ENCODE measurements around the gene CDHR1. TPM values are rescaled to one million over a fixed set of nuclear protein-coding genes. Genes with fewer than 3 reads are reported as not detected.
A peak's percentile ranks its signal among the peaks of the same experiment; 100 is the strongest.

The CDHR1 gene
- total and polyA plus RNA-seq, 7 donors = 0.03 to 0.37 TPM; not detected in 5

DNA sequence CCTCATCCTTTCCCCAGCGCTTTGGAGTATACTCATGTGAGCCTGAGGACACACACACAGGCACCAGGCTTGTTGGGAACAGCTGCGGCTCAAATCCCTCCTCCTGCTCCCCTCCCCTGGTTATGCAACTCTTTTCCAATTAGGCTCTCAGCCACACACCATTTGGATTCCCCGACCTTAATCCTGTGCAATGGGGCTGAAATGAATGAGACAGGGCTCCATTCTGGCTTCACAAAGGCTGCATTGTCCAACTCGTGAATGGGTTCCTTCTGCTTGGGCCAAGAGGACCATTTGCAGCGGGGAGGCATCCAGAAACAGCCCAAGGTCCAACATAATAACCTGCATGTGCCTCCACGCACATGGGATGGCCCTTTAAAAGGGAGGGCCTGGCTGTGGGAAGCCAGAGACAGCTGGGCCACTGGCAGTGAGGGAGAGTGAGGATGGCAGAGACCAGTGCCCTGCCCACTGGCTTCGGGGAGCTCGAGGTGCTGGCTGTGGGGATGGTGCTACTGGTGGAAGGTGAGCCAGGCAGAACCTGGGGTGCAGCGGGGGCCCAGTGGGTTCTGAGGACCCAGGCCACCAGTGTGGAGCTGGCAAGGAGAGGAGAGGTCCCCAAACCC is 50.4 kb downstream of the CDHR1 start, which contains the start of gene RGR:
Gene RGR, plus strand, starts transcription at position 403 of the 620 bp plus-strand sequence. Its CDS starts 38 bp downstream, at position 441.
- peak in 1 of 2 donors; percentile 68 for DNase-seq
- Histone ChIP-seq H3K4me1 (no peaks in the 10 kb centered on the region), H3K4me3 (no peak within 1 kb of the TSS), H3K27ac (no peak within 1 kb of the TSS), H3K36me3 (ENCODE audit: insufficient read depth in 1 of 2, low read depth in 1 of 2) (no peaks in the 10 kb centered on the region), H3K27me3 (ENCODE audit: insufficient read depth in 3 of 3, low read length in 2 of 3) (peaks cover 0 to 8% (median 1%) of the 10 kb centered on the region in 3 donors), H3K9me3 (no peaks in the 10 kb centered on the region)
- intact Hi-C loops (cut with DNase I) = no loop called here
- TF ChIP-seq, protein P1, sequence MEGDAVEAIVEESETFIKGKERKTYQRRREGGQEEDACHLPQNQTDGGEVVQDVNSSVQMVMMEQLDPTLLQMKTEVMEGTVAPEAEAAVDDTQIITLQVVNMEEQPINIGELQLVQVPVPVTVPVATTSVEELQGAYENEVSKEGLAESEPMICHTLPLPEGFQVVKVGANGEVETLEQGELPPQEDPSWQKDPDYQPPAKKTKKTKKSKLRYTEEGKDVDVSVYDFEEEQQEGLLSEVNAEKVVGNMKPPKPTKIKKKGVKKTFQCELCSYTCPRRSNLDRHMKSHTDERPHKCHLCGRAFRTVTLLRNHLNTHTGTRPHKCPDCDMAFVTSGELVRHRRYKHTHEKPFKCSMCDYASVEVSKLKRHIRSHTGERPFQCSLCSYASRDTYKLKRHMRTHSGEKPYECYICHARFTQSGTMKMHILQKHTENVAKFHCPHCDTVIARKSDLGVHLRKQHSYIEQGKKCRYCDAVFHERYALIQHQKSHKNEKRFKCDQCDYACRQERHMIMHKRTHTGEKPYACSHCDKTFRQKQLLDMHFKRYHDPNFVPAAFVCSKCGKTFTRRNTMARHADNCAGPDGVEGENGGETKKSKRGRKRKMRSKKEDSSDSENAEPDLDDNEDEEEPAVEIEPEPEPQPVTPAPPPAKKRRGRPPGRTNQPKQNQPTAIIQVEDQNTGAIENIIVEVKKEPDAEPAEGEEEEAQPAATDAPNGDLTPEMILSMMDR (IDR thresholded peaks at IDR 0.05) = no peak
- WGBS, 3 donors = 13 to 33% (median 19%) methylated on average over 8 to 9 of the region's 9 CpGs
- peak; percentile 58 to 74 (median 64) for ATAC-seq

DNA sequence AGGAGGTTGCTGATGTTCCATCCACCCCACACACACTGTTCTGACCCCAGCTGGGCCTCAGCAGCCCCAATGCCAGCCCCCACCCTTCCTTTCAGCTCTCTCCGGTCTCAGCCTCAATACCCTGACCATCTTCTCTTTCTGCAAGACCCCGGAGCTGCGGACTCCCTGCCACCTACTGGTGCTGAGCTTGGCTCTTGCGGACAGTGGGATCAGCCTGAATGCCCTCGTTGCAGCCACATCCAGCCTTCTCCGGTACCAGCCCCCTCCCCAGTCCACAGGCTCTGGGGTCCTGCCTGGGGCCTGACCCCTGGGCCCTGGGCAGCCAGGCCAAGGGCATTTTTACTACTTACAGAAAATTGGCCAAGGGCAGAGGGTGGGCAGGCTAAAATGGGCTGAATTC is 53.2 kb downstream of the CDHR1 start:
- H3K4me3 ChIP-seq = no peak overlapping the region
- ATAC-seq (no peak), DNase-seq (no peak)
- H3K27me3 ChIP-seq (ENCODE audit: insufficient read depth in 3 of 3, low read length in 2 of 3) = peaks cover 0 to 6% (median 1%) of the 10 kb centered on the region in 3 donors
- WGBS, 3 donors = 85 to 88% (median 87%) methylated on average over 6 of the region's 6 CpGs
- no peak overlapping the region for H3K27ac ChIP-seq
- H3K9me3 ChIP-seq = no peaks in the 10 kb centered on the region
- intact Hi-C loops (cut with DNase I) = no loop called here
- no peaks in the 10 kb centered on the region for H3K4me1 ChIP-seq
- no peaks in the 10 kb centered on the region for H3K36me3 ChIP-seq (ENCODE audit: insufficient read depth in 1 of 2, low read depth in 1 of 2)
- TF ChIP-seq, protein P1 (IDR thresholded peaks at IDR 0.05) = no peak

DNA sequence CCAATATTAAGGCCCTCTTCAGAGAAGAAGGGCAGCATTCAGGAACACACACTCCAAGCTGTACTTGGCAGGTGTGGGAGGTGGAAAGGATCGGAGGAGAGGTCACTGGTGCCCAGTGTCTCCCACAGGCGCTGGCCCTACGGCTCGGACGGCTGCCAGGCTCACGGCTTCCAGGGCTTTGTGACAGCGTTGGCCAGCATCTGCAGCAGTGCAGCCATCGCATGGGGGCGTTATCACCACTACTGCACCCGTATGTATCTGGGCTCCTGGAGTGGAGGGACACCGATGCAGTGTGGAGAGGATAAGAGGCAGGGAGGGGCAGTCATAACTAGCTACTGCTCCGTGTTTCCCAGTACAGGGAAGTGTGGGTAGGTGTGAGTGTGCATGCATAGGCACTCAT is 54.5 kb downstream of the CDHR1 start:
- peaks cover 0 to 6% (median 1%) of the 10 kb centered on the region in 3 donors for H3K27me3 ChIP-seq (ENCODE audit: insufficient read depth in 3 of 3, low read length in 2 of 3)
- intact Hi-C loops (cut with DNase I) = no loop called here
- H3K27ac ChIP-seq = no peak overlapping the region
- WGBS, 3 donors = 50 to 64% (median 55%) methylated on average over 12 of the region's 12 CpGs
- H3K36me3 ChIP-seq (ENCODE audit: insufficient read depth in 1 of 2, low read depth in 1 of 2) = no peaks in the 10 kb centered on the region
- ATAC-seq (no peak), DNase-seq (no peak)
- no peaks in the 10 kb centered on the region for H3K4me1 ChIP-seq
- no peaks in the 10 kb centered on the region for H3K9me3 ChIP-seq
- H3K4me3 ChIP-seq = no peak overlapping the region
- TF ChIP-seq, protein P1 (IDR thresholded peaks at IDR 0.05) = no peak

DNA sequence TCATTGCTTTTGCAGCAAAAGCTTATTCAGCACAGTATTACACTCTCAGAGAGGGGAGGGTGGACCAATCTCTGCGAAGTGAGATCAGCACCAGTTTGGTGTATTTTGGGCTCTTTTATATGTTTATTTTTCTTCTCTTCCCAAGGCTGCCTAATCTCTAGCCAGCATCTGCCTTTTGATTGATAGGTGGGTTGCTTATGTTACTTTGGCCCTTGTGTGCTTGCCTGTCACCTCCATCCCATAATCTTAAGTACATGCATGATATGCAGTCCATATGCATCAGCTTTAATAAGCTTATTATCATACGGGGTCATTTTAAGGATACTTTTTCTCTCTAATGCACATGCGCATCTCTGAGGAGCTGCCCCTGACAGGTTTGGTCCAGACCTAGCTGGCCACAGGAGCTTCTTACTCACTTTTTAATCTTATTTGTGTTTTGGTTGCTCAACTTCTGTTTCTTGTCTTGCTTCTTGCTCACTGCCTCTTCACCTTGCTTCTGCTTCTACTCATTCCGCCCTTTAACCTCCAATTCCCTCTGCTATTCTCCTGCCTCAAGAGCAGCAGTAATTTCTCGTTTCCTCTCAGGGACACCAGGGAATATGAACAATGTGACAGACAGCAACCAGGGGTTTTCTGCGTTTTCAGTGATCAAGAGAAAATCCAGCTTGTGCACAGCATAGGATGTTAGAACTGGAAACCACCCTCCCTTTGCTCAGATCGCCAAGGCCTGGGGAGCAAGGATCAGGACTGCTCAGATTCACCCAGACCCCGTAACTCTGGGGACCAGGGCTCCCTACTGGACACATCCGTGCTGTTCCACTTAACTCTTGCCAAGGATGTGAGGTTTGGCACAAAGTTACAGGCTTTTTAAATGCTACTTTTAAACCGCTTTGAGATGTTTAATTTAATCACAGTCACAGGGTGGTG is 60.5 kb downstream of the CDHR1 start:
- Histone ChIP-seq H3K9me3 (no peaks in the 10 kb centered on the region), H3K27me3 (ENCODE audit: insufficient read depth in 3 of 3, low read length in 2 of 3) (peaks cover 0 to 15% (median 9%) of the 10 kb centered on the region in 3 donors), H3K4me3 (no peak overlapping the region), H3K36me3 (ENCODE audit: insufficient read depth in 1 of 2, low read depth in 1 of 2) (no peaks in the 10 kb centered on the region), H3K4me1 (no peaks in the 10 kb centered on the region), H3K27ac (no peak overlapping the region)
- intact Hi-C loops (cut with DNase I) = no loop called here
- 45 to 58% (median 47%) methylated on average over 10 of the region's 10 CpGs for WGBS, 3 donors
- ATAC-seq (no peak), DNase-seq (no peak)
- TF ChIP-seq, protein P1 (IDR thresholded peaks at IDR 0.05) = no peak
